Psoas muscle (tissue), 8 donors: Measurements from ENCODE around the gene ASCC2. TPM values are rescaled to one million over a fixed set of nuclear protein-coding genes. Genes with fewer than 3 reads are reported as not detected.
A peak's percentile ranks its signal among the peaks of the same experiment; 100 is the strongest.

Source experiments
- ATAC-seq, 4 donors: fragments of 200-7000 bp; cut with Tn5 transposase; one replicate each; pipeline ENCODE4 v1.9.1; 2020; ENCODE audit warnings: moderate library complexity in 3 of 4, mild to moderate bottlenecking in 2 of 4
- DNase-seq, 2 donors: peaks; one replicate each; pipeline ENCODE4 v3.0.0-alpha.2; 2020
- H3K27ac ChIP-seq: fragments of 200-600 bp; one replicate; pipeline ENCODE4 v1.8.0; 2022
- H3K27me3 ChIP-seq, 3 donors: fragments of 200-600 bp in 1 of 3; one replicate each; pipeline versions ENCODE4 v1.6.1 to v1.8.0; 2013 to 2022; ENCODE audit warnings: low read length in 2 of 3, mild to moderate bottlenecking in 2 of 3, moderate library complexity in 1 of 3; ENCODE audit not compliant: insufficient read depth in 3 of 3
- H3K36me3 ChIP-seq, 2 donors: fragments of 200-600 bp in 1 of 2; one replicate each; pipeline versions ENCODE4 v1.6.1 to v1.8.0; 2013 to 2022; ENCODE audit warnings: low read depth in 1 of 2, mild to moderate bottlenecking in 1 of 2, moderate library complexity in 1 of 2; ENCODE audit not compliant: insufficient read depth in 1 of 2
- H3K4me1 ChIP-seq: fragments of 200-600 bp; one replicate; pipeline ENCODE4 v1.8.0; 2022
- H3K4me3 ChIP-seq: fragments of 200-600 bp; one replicate; pipeline ENCODE4 v1.8.0; 2022; ENCODE audit warnings: mild to moderate bottlenecking
- H3K9me3 ChIP-seq: fragments of 200-600 bp; one replicate; pipeline ENCODE4 v1.8.0; 2022
- WGBS, 3 donors: extraction: QIAGEN DNeasy Blood & Tissue Kit; methylation state at CpG; one replicate each; pipeline versions ENCODE4 v1.1.6 to v1.1.7; 2013; 5-methylcytosine and 5-hydroxymethylcytosine counted together
- intact Hi-C, 2 donors: fragments of 100-400 bp; cut with DNase I; formaldehyde crosslinking; loops; one replicate each; pipeline versions ENCODE4 v1.11.0 to v1.14.2; 2022
- polyA plus RNA-seq, 3 donors: library from polyadenylated mRNA; stranded (reverse); fragments of 200-250 nt; gene quantifications; one replicate each; pipeline ENCODE4 v1.2.3, GENCODE V29; 2013
- total RNA-seq, 4 donors: library from RNA; stranded (reverse); fragmentation: NEBNext Ultra II Directional in 2 of 4; extraction: Animal tissue kit (Norgen Biotek cat#: 25700) in 2 of 4; gene quantifications; one replicate each; pipeline versions ENCODE4 v1.2.1 to v1.2.4, GENCODE V29; 2021 to 2023
- TF ChIP-seq, protein P1 (sequence below): fragments of 200-600 bp; IDR thresholded peaks from one replicate; pipeline ENCODE4 v1.8.0; 2022; ENCODE audit warnings: antibody characterized with exemption
- donor health status: healthy with polysubstance abuse.
- donor health status: DM: no; HTN: no; CAD: no; lungs with moderate emphysema.
- donor health status: Bipolar disorder and iron deficiency.
- donor health status: healthy.
- donor health status: DM: yes; HTN: yes; CAD: no.
- donor health status: DM: no; HTN: no; CAD: no.
- donor health status: DM: no; HTN: no; CAD: no.
- donor health status: DM: yes; HTN: yes; CAD: no.

The ASCC2 gene
- total and polyA plus RNA-seq, 7 donors, result 45.7 to 58.6 (median 47.1) TPM

DNA sequence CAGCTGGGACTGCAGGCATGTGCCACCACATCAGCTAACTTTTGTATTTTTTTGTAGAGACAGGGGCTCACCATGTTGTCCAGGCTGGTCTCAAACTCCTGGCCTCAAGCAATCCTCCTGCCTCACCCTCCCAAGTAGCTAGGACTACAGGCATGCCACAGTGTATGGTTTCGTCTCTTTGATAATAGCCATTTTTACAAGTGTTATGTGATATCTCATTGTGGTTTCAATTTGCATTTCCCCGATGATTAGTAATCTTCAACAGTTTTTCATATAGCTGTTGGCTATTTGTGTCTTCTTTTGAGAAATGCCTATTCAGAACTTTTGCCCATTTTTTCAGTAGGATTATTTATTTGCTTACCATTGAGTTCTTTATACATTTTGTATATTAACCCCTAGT is 35.9 kb upstream of the ASCC2 start:
- H3K27ac ChIP-seq, result no peak overlapping the region
- no peak overlapping the region for H3K4me3 ChIP-seq
- DNase-seq (no peak), ATAC-seq (no peak)
- no peaks in the 10 kb centered on the region for H3K27me3 ChIP-seq
- H3K36me3 ChIP-seq, result no peaks in the 10 kb centered on the region
- TF ChIP-seq, protein P1, sequence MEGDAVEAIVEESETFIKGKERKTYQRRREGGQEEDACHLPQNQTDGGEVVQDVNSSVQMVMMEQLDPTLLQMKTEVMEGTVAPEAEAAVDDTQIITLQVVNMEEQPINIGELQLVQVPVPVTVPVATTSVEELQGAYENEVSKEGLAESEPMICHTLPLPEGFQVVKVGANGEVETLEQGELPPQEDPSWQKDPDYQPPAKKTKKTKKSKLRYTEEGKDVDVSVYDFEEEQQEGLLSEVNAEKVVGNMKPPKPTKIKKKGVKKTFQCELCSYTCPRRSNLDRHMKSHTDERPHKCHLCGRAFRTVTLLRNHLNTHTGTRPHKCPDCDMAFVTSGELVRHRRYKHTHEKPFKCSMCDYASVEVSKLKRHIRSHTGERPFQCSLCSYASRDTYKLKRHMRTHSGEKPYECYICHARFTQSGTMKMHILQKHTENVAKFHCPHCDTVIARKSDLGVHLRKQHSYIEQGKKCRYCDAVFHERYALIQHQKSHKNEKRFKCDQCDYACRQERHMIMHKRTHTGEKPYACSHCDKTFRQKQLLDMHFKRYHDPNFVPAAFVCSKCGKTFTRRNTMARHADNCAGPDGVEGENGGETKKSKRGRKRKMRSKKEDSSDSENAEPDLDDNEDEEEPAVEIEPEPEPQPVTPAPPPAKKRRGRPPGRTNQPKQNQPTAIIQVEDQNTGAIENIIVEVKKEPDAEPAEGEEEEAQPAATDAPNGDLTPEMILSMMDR, result no peak
- intact Hi-C loops, result no loop called here
- peaks cover 29% of the 10 kb centered on the region for H3K4me1 ChIP-seq
- no peaks in the 10 kb centered on the region for H3K9me3 ChIP-seq
- WGBS, 3 donors, result 44 to 63% (median 57%) methylated on average over 2 of the region's 2 CpGs

DNA sequence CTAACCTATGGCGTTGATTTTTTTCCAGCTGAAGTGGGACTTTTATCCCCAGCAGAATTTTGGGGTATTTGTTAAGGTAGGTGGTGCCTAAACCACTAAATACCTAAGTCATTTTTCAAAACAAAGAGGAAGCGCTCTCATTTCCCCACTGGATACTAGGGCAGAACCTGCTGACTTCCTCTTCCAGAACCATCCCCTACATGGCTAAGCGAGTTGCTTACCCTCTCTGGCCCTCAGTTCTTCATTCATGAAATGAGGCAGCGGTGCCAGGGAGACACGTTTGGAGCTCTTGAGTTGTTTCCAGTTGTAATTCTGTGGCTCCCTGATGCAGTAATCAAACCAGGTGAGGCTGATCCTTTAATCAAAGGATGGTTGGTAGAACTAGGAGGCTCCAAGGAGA is 34.9 kb upstream of the ASCC2 start:
- peak overlapping the region; percentile 90 for H3K27ac ChIP-seq

DNA sequence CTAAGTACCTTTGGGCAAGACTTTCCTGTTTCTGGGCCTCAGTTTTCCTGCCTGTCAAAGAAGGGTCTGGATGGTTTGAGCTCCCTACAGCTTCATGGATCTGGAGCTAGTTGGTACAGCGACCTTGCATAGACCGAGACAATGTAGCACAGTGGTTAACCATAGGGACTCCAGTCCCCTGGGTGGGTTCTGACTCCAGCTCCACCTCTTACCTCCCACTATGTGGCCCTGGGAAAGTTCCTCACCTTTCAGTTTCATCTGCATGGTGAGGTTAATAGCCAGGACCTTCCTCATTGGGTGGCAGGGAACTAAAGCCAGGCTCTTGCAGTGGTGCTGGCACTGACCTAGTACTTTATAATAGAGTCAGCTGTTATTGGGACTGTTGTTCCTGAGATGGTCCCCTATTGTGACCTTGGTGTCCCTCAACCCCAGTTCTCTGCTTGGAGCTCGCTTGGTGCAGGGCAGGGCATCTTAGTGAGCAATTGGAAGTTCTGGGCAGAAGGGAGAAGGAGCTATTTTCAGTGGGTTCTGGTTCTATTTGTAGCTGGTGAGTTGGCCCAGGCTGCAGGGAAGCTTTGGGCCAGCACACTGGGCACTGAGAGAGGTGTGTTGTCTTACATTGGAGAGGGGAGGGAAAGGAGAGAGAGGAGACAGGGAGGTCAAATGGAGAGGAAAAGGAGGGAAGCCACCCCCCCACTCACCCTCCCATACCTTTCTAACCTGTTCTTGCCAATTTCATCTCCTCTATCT is 34.2 kb upstream of the ASCC2 start:
- no peaks in the 10 kb centered on the region for H3K9me3 ChIP-seq
- peak overlapping the region; percentile 22 for H3K4me3 ChIP-seq
- no peaks in the 10 kb centered on the region for H3K36me3 ChIP-seq
- intact Hi-C loops, result no loop called here
- DNase-seq (peak; percentile 36 to 83), ATAC-seq (peak; percentile 88 to 94 (median 94))
- H3K4me1 ChIP-seq, result peaks cover 29% of the 10 kb centered on the region
- TF ChIP-seq, protein P1, result no peak
- no peaks in the 10 kb centered on the region for H3K27me3 ChIP-seq
- peak overlapping the region; percentile 90 for H3K27ac ChIP-seq
- WGBS, 3 donors, result 60 to 62% (median 60%) methylated on average over 3 of the region's 3 CpGs

More for the DNA sequence above, 34.9 kb upstream of the ASCC2 start:
- no peaks in the 10 kb centered on the region for H3K9me3 ChIP-seq
- ATAC-seq (no peak), DNase-seq (no peak)
- H3K36me3 ChIP-seq, result no peaks in the 10 kb centered on the region
- TF ChIP-seq, protein P1, result no peak
- H3K27me3 ChIP-seq, result no peaks in the 10 kb centered on the region
- H3K4me1 ChIP-seq, result peaks cover 29% of the 10 kb centered on the region
- WGBS, 3 donors, result 54 to 65% (median 64%) methylated on average over 5 of the region's 5 CpGs
- intact Hi-C loops, result no loop called here
- no peak overlapping the region for H3K4me3 ChIP-seq

DNA sequence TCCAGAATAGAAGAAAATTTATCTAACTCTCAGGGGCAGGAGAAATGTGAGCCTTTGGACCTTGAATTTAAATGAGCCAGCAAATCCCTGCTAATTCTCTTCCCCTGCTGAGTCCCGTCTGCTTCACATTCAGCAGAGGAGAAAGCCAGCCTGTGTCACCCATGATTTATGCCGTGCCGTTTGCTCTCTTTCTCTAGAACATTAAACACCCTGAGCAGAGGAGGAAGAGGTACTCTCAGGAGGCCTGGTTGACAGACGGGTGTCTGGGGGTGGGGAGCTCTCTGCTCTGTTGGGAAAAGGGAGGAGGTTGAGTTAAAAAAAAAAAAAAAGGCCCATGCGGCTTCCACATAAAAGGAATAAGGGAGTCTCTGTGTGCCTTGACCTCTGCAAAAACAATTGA is 33.6 kb upstream of the ASCC2 start:
- Histone ChIP-seq H3K9me3 (no peaks in the 10 kb centered on the region), H3K27ac (peak overlapping the region; percentile 90), H3K4me1 (peaks cover 29% of the 10 kb centered on the region), H3K27me3 (no peaks in the 10 kb centered on the region), H3K36me3 (no peaks in the 10 kb centered on the region), H3K4me3 (peak overlapping the region; percentile 22)
- peak in 1 of 2 donors; percentile 58 for DNase-seq
- WGBS, 3 donors, result 10 to 19% (median 17%) methylated on average over 5 of the region's 5 CpGs
- TF ChIP-seq, protein P1, result no peak
- ATAC-seq, result peak; percentile 63 to 85 (median 82)
- intact Hi-C loops, result no loop called here
